Uterus (tissue), 4 donors: ENCODE data around the gene PTGES2. TPM values are rescaled to one million over a fixed set of nuclear protein-coding genes. Genes with fewer than 3 reads are reported as not detected.

Source experiments
- DNase-seq, 2 donors: peaks; one replicate each; pipeline ENCODE4 v3.0.0-alpha.2; 2019 to 2020
- H3K27ac ChIP-seq, 2 donors: fragments of 200-600 bp; sonication (generic); 1 replicate in 1 of 2; 2 replicates in 1 of 2; pipeline ENCODE4 v1.5.1; 2016 to 2018
- H3K27me3 ChIP-seq, 2 donors: fragments of 200-600 bp; sonication (generic); one replicate each; pipeline ENCODE4 v1.5.1; 2018 to 2019; ENCODE audit warnings: control low read depth in 1 of 2
- H3K36me3 ChIP-seq, 2 donors: fragments of 200-600 bp; sonication (generic); one replicate each; pipeline ENCODE4 v1.5.1; 2019; ENCODE audit warnings: control low read depth in 1 of 2
- H3K4me1 ChIP-seq, 2 donors: fragments of 200-600 bp; sonication (generic); one replicate each; pipeline ENCODE4 v1.5.1; 2018 to 2019; ENCODE audit warnings: control low read depth in 1 of 2
- H3K4me3 ChIP-seq, 2 donors: fragments of 200-600 bp; sonication (generic); 1 replicate in 1 of 2; 2 replicates in 1 of 2; pipeline ENCODE4 v1.5.1; 2018 to 2019; ENCODE audit warnings: mild to moderate bottlenecking in 1 of 2
- H3K9me3 ChIP-seq, 2 donors: fragments of 200-600 bp; sonication (generic); one replicate each; pipeline ENCODE4 v1.5.1; 2019; ENCODE audit warnings: control low read depth in 1 of 2
- CTCF ChIP-seq, 4 experiments: fragments of 200-600 bp in 2 of 4; fragments of 450-650 bp in 2 of 4; sonication (generic) in 2 of 4; IDR thresholded peaks; one replicate each; pipeline ENCODE4 v1.5.1; 2016 to 2019; ENCODE audit warnings: antibody characterized with exemption in 4 of 4, mild to moderate bottlenecking in 2 of 4, moderate library complexity in 1 of 4
- POLR2A ChIP-seq, 2 donors: fragments of 450-650 bp; IDR thresholded peaks; one replicate each; pipeline ENCODE4 v1.6.1; 2016; ENCODE audit warnings: antibody characterized with exemption in 2 of 2, mild to moderate bottlenecking in 1 of 2, moderate library complexity in 1 of 2
- intact Hi-C: fragments of 100-400 bp; cut with DNase I; formaldehyde crosslinking; loops from one replicate; pipeline ENCODE4 v1.15.1; 2023; ENCODE audit warnings: low total_unique reads
- total RNA-seq, 4 donors: library from RNA; depleted of rRNA in 3 of 4; stranded (reverse); fragments of >200 nt in 3 of 4; gene quantifications; one replicate each; pipeline versions ENCODE4 v1.1.0 to v1.2.4, GENCODE V29; 2014 to 2023
- donor health status: DM: yes; HTN: yes; CAD: no.

Gene PTGES2
- total RNA-seq, 4 donors from 2014 or later = 21.5 to 173 (median 64.2) TPM

- Histone ChIP-seq H3K27me3 (no peaks in the 10 kb centered on the region), H3K4me3 (peak overlapping the region; percentile 59 to 92), H3K36me3 (no peaks in the 10 kb centered on the region), H3K27ac (peak overlapping the region; percentile 50 to 74), H3K9me3 (no peaks in the 10 kb centered on the region), H3K4me1 (no peaks in the 10 kb centered on the region)
- peak in 1 of 2 donors; percentile 35 for DNase-seq
- intact Hi-C loops = no loop called here
- TF ChIP-seq CTCF (IDR thresholded peaks at IDR 0.05) (no peak), POLR2A (IDR thresholded peaks at IDR 0.05) (no peak)
Measured at GRCh38 chr9:128160603-128160987, 33.1 kb upstream of the PTGES2 start.

GRCh38 chr9:128159784-128160602 lies 32.5 kb upstream of the PTGES2 start, which contains the start of gene BBLN:
BBLN (plus strand) TSS chr9:128160265; CDS start chr9:128160408, 143 bp downstream.
- Histone ChIP-seq H3K9me3 (no peaks in the 10 kb centered on the region), H3K4me1 (no peaks in the 10 kb centered on the region), H3K4me3 (peak within 1 kb of the TSS; percentile 59 to 92), H3K27me3 (no peaks in the 10 kb centered on the region), H3K36me3 (no peaks in the 10 kb centered on the region), H3K27ac (peak within 1 kb of the TSS; percentile 76 to 80)
- intact Hi-C loops = no loop called here
- TF ChIP-seq CTCF (IDR thresholded peaks at IDR 0.05) (no peak), POLR2A (IDR thresholded peaks at IDR 0.05) (peak; percentile 57 to 63)
- DNase-seq = peak; percentile 96 to 98

GRCh38 chr9:128159522-128159783 lies 31.9 kb upstream of the PTGES2 start:
- no peaks in the 10 kb centered on the region for H3K4me1 ChIP-seq
- H3K27me3 ChIP-seq = no peaks in the 10 kb centered on the region
- H3K27ac ChIP-seq = peak overlapping the region; percentile 76 to 80
- H3K4me3 ChIP-seq = peak overlapping the region; percentile 59 to 92
- H3K36me3 ChIP-seq = no peaks in the 10 kb centered on the region
- no peak for DNase-seq
- H3K9me3 ChIP-seq = no peaks in the 10 kb centered on the region
- no peak for TF ChIP-seq CTCF (IDR thresholded peaks at IDR 0.05)
- TF ChIP-seq POLR2A (IDR thresholded peaks at IDR 0.05) = no peak
- intact Hi-C loops = no loop called here

GRCh38 chr9:128155736-128156500 lies 28.4 kb upstream of the PTGES2 start:
- H3K27ac ChIP-seq = no peak overlapping the region
- no peak for DNase-seq
- intact Hi-C loops = no loop called here

More at GRCh38 chr9:128155736-128156500, 28.4 kb upstream of the PTGES2 start:
- H3K36me3 ChIP-seq = no peaks in the 10 kb centered on the region
- H3K27me3 ChIP-seq = no peaks in the 10 kb centered on the region
- H3K4me3 ChIP-seq = no peak overlapping the region
- TF ChIP-seq CTCF (IDR thresholded peaks at IDR 0.05) = no peak
- TF ChIP-seq POLR2A (IDR thresholded peaks at IDR 0.05) = no peak
- no peaks in the 10 kb centered on the region for H3K9me3 ChIP-seq
- H3K4me1 ChIP-seq = no peaks in the 10 kb centered on the region
